Measurements from ENCODE around the gene NHSL2.

- TF ChIP-seq, protein P1, sequence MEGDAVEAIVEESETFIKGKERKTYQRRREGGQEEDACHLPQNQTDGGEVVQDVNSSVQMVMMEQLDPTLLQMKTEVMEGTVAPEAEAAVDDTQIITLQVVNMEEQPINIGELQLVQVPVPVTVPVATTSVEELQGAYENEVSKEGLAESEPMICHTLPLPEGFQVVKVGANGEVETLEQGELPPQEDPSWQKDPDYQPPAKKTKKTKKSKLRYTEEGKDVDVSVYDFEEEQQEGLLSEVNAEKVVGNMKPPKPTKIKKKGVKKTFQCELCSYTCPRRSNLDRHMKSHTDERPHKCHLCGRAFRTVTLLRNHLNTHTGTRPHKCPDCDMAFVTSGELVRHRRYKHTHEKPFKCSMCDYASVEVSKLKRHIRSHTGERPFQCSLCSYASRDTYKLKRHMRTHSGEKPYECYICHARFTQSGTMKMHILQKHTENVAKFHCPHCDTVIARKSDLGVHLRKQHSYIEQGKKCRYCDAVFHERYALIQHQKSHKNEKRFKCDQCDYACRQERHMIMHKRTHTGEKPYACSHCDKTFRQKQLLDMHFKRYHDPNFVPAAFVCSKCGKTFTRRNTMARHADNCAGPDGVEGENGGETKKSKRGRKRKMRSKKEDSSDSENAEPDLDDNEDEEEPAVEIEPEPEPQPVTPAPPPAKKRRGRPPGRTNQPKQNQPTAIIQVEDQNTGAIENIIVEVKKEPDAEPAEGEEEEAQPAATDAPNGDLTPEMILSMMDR (IDR thresholded peaks at IDR 0.05), result no peak
- TF ChIP-seq POLR2A (IDR thresholded peaks at IDR 0.05), result no peak
Measured at GRCh38 chrX:71923516-71923915, 12.9 kb downstream of the NHSL2 start.

Measured in uterus (tissue), 2 donors.